Fibroblast of skin of right biceps (primary cell): ENCODE data around the gene NFIA.
A peak's percentile ranks its signal among the peaks of the same experiment; 100 is the strongest.

ENCODE experiments used
- DNase-seq: peaks from one replicate; pipeline ENCODE4 v3.0.0-alpha.2; 2013

Gene NFIA

DNA sequence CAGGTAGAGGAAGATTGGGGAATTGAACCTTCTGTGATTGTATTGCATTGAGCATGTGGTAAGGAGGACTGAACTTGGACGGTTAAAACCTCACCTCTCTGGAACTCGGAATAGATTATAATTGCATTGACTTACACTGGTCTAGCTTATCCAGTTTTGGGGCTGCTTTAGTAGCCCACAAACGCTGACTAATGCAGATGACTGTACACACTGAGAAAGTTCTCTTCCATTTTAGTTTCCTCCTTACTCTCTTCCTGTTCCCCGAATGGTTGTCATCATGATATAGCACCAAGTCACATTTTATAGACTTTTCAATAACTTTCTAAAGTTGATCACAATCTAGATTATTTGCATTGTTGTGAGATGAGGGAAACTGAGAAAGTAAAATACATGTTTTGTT lies 78.2 kb downstream of the NFIA start:
- peak; percentile 45 for DNase-seq

- DNase-seq: peak; percentile 32
These were observed 80.3 kb downstream of the NFIA start for GRCh38 chr1:61162520-61163258.

DNA sequence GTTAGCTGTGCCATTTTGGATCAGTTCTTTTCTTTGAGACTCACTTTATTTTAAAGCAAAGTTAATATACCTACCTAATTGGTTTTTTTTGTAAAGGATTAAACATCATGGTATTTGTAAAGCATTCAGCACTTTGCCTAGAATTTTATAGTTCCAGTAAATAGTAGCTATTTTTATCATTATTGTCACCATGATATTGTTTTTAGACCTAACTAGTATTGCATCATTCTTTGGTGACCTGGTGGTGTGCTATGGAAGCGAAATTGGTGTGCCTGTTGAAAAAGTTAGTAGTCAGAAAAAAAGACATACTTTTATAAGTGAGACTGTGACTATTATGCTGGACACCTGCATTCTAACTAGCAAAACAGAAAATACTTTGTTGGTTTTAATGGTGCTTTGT lies 81.0 kb downstream of the NFIA start:
- DNase-seq: no peak

DNA sequence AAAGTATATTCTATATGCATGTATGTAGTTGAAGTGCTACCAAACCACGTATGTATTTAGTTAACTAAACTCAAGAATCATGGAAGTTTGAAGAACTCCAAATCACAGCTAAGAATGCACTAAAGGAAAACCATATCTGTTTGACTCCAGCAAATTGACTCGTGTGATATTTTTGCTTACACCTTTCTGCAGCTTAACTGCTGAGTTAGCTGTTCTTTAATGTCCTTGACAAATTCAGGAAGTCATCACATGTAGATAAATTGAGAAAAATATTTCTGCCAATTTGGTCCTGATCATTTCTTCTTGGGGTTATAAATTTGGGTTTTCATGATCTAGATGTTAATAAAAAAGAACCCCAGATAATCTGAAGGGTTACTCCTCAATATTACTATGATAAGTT lies 83.0 kb downstream of the NFIA start:
- no peak for DNase-seq

GRCh38 chr1:61167309-61167708 lies 84.9 kb downstream of the NFIA start:
- DNase-seq: no peak

- no peak for DNase-seq
These were observed 86.7 kb downstream of the NFIA start for GRCh38 chr1:61169045-61169444.

DNA sequence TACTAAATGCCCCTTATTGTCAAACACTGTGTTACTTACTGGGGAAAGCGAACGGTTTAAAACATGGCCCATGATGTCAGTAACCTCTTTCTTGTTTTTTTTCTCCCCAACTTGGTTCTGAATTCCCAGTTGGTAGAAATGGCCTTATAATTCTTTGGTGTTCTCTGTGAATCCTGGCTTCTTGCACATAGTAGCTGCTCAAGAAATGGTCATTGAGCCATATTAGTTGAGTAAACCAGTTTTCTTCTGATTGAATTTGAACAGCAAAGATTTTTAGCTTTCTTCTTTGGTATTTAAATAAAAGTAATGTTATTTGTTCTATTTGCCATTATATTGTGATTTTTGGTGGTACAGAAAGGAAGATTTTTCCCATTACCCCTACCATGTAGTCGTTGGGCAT lies 87.3 kb downstream of the NFIA start:
- DNase-seq: no peak

DNA sequence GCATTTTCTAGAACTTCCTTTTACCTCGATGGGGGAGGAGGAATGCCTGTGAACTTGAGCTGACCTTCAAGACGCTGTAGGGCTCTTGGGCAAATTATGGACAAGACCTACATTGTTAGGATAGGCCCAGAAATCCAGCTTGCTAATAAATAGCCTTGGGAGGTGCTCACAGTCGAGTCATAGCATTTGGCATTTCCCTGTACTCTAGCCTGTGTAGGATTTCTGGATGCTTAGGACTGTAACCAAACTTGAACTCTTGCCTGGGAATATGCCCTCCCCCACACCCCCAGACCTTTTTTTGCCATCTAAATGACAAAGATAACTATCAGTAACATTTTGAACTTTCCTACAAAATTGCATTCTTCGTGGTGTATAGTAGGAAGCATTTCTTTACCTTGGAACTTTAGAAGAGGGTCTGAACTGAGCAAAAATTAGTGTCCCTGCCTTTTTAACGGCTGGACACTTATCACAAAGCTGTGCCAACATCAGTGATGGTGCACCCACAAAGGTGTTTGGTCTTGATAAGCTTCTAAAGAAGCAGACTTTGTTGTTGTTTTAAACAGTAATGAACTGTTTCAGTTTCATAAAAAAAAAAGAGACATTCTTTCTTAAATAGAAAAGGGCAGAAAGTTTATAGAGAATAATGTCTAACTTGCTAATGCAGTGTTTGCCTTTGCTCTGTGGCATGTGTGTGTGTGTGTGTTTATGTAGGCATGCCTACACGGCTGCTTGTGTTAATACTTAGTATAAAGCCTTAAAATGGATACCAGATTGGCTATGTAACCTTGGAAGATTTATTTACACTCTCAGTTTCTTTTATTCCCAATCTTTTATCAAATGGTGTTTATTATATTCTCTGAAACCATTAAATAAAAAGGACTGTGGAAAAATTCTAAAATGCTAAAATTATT lies 88.2 kb downstream of the NFIA start:
- peak; percentile 73 for DNase-seq

- DNase-seq: no peak
These were observed 89.0 kb downstream of the NFIA start for GRCh38 chr1:61171346-61171745.

- peak; percentile 60 for DNase-seq
These were observed 89.6 kb downstream of the NFIA start for GRCh38 chr1:61171974-61172373.

GRCh38 chr1:61173118-61173517 lies 90.8 kb downstream of the NFIA start:
- DNase-seq: no peak

DNA sequence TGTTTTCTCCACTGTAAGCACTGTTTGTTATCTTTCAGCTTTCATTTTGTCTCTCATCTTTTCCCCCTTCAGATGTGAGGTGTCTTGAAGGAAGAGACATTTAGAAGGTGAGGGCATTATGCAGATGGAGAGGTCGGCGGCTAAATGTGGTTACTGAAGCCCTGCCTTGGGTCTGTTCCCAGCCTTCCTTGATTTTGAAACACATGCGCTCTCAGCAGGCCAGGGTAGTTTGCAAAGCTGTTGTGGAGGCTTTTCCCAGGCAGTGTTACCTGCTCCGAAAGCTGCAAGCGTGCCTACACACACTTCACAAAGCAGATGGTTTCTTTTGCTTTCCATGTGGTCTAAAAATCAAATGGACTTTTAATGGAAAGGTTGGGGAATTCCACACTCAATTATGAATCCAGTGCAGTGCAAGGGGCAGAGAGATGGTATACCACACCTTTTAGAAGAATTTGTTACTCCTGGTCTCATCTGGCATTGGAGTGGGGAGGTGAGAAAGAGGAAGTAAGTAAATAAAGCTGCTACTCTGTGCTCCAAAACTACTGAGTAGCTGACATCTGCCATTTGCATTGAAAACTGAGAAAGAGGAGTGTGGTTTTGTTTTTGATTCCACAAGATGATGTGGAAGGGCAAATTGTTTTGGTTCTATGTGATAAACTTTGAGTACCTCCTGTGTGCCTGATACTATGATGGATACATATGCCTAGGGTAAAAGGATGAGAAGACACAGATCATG lies 91.9 kb downstream of the NFIA start:
- DNase-seq: no peak

DNA sequence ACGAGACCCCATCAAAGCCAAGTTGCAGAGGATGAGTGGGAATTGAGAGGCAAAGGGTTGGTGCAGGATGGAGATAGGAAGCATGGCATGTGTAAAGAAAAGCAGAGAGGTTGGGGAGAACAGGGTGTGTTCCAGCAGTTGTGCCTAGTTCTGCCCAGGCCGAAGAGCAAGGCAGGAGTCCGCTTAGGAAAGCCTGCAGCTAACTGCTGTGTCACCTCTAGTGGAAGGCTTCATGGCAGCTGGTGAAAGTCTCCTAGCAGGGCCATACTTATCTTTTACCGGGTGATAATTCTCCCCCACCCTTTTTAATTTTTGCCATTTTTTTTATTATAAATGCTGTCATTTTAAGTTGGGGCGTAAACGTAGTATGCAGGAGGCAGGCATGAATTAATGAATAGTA lies 93.6 kb downstream of the NFIA start:
- DNase-seq: no peak

- DNase-seq: peak; percentile 26
These were observed 99.0 kb downstream of the NFIA start for GRCh38 chr1:61181067-61182038.

DNA sequence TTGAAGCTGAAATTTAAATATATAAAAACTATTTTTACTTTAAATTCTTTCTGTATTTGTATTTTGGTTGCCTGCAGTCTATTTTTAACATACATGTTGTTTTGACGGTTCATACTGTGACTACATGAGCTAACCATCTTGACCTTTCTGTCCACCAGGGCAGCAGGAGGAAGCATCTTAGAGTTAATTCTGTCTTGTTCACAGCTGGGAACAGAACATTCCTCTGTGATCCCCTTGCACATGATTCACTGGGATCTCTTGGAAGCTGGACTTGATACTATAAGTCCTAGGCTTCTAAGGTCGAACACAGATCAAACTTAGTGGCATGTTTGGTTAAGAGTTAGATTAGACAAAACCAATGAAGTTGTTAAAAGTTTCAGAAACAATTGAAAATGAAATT lies 99.7 kb downstream of the NFIA start:
- DNase-seq: peak; percentile 76

DNA sequence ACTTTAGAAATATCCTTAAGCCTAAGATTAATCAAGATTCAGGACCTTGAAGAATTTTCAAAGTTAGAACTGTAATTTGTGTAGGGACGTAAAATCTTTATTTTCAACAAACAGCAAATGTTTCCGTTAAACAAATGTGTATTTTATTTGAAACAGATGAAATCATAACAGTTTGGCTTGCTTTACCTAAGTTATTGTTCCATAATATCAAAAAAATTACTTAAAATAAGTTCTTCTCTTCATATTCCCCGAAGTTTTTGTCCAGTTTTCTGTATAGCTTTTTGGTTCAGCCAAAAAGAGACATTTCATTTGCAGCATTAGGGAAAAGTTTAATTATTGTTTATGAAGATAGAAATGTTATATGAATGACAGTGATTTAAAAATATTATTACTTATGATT lies 100.1 kb downstream of the NFIA start:
- no peak for DNase-seq

GRCh38 chr1:61183471-61184039 lies 101.2 kb downstream of the NFIA start:
- DNase-seq: peak; percentile 34

DNA sequence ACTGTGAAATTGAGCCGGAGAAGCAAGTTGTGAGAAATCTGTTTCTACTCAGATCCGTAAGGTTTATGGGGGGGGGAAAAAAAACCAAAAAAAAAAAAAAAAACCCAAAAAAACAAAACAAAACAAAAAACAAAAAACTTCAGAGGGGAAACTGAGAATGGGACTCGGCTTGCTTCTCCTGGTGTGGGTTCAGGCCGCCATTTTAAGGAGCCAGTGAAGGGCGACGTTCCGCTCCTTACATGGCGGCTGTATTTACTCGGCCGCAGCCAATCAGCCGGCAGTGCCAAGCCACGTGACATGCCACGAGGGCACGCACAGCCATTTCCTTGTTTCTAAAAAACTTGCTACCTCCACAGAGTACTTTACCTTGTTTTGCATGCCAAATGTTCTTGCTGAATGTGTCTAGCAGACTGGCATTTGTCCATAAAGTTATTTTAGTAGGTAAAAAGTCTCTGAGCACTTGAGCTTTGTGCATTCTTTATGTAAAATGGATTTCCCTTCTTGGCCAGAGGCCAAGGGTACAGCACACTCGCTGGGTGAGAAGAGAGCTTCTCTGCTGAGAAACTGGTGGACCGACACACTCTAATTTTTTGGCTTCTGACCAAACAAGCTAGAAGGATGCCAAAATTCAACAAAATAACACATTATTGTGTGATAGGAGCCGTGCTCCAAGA lies 101.8 kb downstream of the NFIA start:
- DNase-seq: peak; percentile 87

DNA sequence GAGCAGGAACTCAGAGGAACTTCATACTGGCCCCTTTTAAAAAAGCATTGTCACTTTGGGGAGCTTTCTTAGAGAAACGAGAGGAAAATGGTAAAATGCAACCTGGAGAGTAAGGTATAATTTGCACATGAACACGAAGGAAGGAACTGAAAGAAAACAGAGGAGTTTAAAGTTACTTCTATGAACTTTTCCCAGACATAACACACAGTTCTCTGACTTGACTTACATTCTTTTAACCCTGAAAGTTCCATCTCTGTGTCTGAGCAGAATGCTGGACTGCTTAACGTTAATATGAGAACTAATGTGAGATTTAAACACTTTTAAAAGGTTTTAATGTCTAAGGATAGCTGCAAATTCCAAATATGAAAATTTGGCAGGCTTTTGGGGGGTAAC lies 102.3 kb downstream of the NFIA start:
- DNase-seq: no peak

GRCh38 chr1:61186753-61187152 lies 104.4 kb downstream of the NFIA start:
- DNase-seq: no peak

DNA sequence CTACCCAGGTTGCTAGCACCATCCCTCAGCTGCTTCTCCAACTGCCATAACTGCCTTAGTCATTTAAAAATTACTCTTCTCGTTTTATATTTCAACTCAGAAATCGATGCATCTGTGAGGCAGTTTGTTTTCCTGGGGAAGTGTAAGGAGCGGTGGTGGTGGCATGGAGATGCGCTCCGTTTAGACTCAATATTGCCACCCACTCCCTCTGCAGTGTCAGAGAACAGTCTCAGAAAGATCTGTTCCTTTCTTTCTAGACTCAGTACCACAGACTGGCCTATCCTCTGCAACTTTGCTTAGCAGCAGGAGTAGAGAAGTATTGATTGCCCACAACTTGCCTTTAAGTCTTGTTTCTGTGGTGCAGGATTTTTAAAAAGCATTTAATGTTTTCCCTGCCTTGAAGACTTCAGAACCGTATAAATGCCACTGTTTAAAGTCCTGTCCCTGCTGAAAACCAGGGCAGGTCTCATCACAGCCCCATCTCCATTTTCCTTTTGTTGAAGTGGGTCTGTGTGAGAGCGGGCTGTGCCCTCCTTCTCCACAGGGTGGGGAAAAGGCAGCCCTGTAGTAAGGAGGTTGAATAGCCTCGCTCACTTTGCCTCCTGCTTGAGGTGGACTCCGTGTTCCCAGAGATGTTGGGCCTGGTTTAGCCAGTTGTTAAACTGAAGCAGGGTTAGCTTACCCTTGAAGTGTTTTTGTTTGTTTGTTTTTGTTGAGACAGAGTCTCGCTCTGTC lies 105.2 kb downstream of the NFIA start:
- no peak for DNase-seq
